WERI-Rb-1 (cell line): Measurements from ENCODE around the gene C10orf105.

ENCODE experiments used
- DNase-seq: peaks from one replicate; pipeline ENCODE4 v3.0.0-alpha.2; 2020
- H3K27ac ChIP-seq: fragments of 250-450 bp; sonication (Bioruptor Pico); 2 replicates; pipeline ENCODE4 v1.5.1; 2020; ENCODE audit warnings: mild to moderate bottlenecking, moderate library complexity
- H3K27me3 ChIP-seq: fragments of 250-450 bp; sonication (Bioruptor Pico); 2 replicates; pipeline ENCODE4 v1.5.1; 2021; ENCODE audit warnings: mild to moderate bottlenecking, low read depth, moderate library complexity; ENCODE audit not compliant: insufficient read depth, severe bottlenecking
- H3K36me3 ChIP-seq: fragments of 250-450 bp; sonication (Bioruptor Pico); 2 replicates; pipeline ENCODE4 v1.5.1; 2020; ENCODE audit warnings: mild to moderate bottlenecking, moderate library complexity
- H3K4me3 ChIP-seq: 2 replicates; pipeline ENCODE4 v1.5.1; 2011; ENCODE audit warnings: low read depth, mild to moderate bottlenecking, control low read depth, low read length
- H3K9me3 ChIP-seq: fragments of 250-450 bp; sonication (Bioruptor Pico); 2 replicates; pipeline ENCODE4 v1.5.1; 2021; ENCODE audit warnings: mild to moderate bottlenecking, moderate library complexity; ENCODE audit not compliant: severe bottlenecking
- TF ChIP-seq, protein P1 (sequence below): IDR thresholded peaks from 2 replicates; pipeline ENCODE4 v1.5.1; 2011; ENCODE audit warnings: low read depth, mild to moderate bottlenecking, control low read depth, inconsistent platforms, low read length

C10orf105 gene

DNA sequence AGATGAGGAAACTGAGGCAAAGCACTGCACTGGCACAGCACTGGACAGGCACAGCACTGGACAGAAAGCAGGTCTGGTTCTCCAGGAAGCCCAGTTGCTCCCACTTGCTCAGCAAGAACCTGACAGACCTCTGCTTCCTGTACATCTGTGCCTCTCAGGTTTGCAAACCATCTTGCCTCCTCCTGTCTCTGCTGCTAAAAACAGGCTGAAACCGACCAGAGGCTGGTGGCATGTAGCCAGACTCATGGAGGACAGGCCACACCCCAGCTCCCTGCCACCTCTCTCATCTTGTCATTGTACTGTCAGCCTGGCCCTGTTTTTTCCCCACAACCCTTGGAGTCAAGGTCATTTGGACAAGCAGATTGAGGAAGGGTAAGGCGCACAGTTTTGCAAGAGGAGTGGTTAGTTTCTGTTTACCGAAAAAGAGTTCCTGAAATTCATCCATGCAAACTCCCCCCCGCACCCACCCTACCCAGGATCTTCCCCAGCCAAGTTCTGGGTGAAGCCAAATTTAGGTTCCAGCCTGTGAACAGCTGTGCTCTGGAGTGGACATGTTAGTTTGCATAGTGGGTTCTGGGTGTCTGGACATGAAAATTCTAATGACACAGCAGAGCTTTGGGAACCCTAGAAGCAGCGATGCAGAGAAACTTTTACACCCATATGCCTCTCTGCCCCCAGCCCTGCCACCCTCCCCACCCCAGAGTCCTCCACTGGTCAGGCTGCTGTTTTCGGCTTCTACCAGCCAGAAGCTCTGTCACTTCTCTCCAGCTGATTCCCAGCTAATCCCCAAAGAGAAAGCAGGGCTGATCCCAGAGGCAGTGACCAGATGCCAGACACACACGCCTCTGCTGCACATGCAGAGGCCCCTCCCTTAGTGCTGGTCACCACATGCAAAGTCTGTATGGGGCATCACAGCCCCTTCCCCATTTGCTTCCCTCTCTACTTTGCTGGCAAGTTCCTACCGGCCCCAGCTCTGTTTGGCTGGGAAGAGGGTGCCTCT is 8.5 kb upstream of the C10orf105 start:
- Histone ChIP-seq H3K27me3 (no peaks in the 10 kb centered on the region), H3K27ac (no peak overlapping the region), H3K36me3 (peaks cover 11% of the 10 kb centered on the region), H3K9me3 (no peaks in the 10 kb centered on the region), H3K4me3 (no peak overlapping the region)
- TF ChIP-seq, protein P1, sequence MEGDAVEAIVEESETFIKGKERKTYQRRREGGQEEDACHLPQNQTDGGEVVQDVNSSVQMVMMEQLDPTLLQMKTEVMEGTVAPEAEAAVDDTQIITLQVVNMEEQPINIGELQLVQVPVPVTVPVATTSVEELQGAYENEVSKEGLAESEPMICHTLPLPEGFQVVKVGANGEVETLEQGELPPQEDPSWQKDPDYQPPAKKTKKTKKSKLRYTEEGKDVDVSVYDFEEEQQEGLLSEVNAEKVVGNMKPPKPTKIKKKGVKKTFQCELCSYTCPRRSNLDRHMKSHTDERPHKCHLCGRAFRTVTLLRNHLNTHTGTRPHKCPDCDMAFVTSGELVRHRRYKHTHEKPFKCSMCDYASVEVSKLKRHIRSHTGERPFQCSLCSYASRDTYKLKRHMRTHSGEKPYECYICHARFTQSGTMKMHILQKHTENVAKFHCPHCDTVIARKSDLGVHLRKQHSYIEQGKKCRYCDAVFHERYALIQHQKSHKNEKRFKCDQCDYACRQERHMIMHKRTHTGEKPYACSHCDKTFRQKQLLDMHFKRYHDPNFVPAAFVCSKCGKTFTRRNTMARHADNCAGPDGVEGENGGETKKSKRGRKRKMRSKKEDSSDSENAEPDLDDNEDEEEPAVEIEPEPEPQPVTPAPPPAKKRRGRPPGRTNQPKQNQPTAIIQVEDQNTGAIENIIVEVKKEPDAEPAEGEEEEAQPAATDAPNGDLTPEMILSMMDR, result no peak
- DNase-seq, result peak; percentile 79

DNA sequence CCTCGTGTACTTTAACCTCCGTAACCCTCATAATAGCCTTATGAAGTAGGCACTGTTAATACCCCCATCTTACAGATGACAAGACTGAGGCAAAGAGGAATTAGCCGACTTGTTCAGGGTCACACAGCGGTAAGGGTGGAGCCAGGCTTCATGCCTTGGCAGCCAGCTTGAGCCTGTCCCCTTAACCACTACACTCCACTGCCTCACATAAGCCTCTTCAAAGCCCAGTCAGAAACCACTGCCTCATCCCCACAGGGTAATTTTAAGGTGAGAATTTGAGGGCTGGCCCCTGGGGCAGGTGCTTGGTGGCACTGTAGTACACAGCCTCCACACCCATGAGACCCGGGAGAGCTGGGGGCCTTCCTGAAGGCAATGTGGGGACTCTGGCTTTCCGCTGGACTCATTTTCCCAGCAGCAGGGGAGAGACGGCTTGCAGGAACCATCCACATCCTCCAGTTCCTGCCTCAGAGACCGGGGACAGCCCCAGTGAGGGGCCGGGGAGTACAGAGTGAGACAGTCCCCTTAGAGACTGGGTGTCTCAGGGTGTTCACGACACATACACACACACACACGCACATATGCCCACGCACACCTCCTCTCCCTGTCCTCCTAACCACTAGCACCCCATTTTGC is 7.6 kb upstream of the C10orf105 start:
- Histone ChIP-seq H3K27me3 (no peaks in the 10 kb centered on the region), H3K4me3 (no peak overlapping the region), H3K9me3 (no peaks in the 10 kb centered on the region), H3K27ac (no peak overlapping the region), H3K36me3 (peaks cover 5% of the 10 kb centered on the region)
- TF ChIP-seq, protein P1, result no peak
- no peak for DNase-seq

DNA sequence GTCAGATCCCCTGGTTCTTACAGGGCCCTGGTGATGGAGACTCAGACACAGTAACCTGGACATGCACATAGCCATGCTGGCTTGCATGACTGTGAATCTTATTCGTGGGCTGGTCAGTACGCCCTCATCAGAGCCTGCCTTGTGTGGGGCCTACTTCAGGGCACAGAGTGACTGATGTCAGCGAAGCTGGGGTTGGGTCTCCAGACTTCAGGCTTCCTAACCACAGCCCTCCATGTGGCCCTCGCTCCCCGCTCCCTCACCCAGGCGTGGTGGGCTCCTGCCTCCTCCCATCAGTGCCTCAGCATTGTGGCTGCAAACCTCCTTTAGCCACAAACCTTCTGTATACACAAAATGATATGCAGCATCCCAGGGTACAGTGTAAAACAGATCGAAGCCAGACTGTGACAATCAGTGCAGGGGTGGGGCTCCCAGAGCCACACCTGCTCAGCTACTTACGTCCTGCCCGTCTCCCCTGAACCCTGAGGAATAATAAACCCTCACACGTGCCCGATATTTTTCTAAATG is 7.1 kb upstream of the C10orf105 start:
- no peak overlapping the region for H3K4me3 ChIP-seq
- H3K27ac ChIP-seq, result no peak overlapping the region
- H3K36me3 ChIP-seq, result peaks cover 2% of the 10 kb centered on the region; the same call in 1 of the 2 replicates

DNA sequence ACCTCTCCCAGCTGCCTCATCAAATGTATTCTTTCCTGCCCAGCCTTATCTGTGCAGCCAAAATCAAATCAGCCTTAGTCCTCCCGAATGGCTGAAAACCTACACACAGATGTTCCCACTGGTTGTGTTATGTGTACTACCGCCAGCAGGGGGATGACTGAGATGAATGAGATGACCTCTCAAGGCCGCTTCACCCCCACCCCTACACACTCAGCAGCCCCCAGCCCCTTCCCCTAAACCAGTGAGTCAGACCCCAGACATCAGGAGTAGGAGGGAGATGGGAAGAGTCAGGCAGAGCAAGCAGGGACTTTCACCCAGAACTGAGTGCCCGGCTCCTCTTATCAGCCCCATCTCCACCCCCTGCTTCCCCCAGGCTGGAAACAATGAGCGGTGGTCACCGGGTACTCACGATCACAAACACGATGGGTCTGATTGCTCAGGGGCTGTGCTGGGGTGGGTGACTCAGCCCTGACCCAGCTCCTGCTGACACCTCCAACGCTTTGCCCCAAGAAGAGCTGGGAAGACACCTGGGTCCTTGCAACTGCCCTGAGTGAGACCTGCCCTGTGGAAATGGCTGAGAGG is 6.5 kb upstream of the C10orf105 start:
- Histone ChIP-seq H3K9me3 (no peaks in the 10 kb centered on the region), H3K36me3 (no peaks in the 10 kb centered on the region; the same call in 1 of the 2 replicates), H3K27me3 (no peaks in the 10 kb centered on the region), H3K4me3 (no peak overlapping the region), H3K27ac (no peak overlapping the region)
- no peak for DNase-seq
- TF ChIP-seq, protein P1, result peak; percentile 8; the same call in 1 of the 2 replicates

More for the DNA sequence above, 7.1 kb upstream of the C10orf105 start:
- TF ChIP-seq, protein P1, result no peak
- Histone ChIP-seq H3K9me3 (no peaks in the 10 kb centered on the region), H3K27me3 (no peaks in the 10 kb centered on the region)
- DNase-seq, result no peak

DNA sequence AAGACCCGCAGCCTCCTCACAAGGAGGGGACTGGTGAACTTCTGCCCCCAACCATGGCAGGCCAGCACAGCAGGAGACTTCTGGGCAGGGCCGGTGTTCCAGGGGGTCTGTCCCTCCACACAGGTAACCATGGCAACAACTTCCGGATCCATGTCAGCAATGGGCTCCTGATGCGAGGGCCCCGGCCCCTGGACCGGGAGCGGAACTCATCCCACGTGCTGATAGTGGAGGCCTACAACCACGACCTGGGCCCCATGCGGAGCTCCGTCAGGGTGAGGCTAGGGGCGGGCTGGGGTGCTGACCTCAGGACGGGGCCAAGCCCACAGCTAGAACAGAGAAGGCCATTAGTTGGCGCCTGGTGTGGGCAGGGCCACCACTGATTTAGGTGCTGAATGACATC is 5.7 kb upstream of the C10orf105 start:
- no peaks in the 10 kb centered on the region for H3K9me3 ChIP-seq
- DNase-seq, result no peak
- no peaks in the 10 kb centered on the region for H3K27me3 ChIP-seq
- H3K4me3 ChIP-seq, result no peak overlapping the region
- no peak overlapping the region for H3K27ac ChIP-seq
- TF ChIP-seq, protein P1, result no peak
- H3K36me3 ChIP-seq, result no peaks in the 10 kb centered on the region; the same call in 1 of the 2 replicates
